Prostate gland (tissue), 2 donors: Measurements from ENCODE around the gene DTNB. TPM values are rescaled to one million over a fixed set of nuclear protein-coding genes. Genes with fewer than 3 reads are reported as not detected.
"Not testable (repeated sequence)": the region's sequence is repeated elsewhere in the genome, so short reads cannot be mapped to it uniquely, and the experiment has no call there.

Source experiments
- DNase-seq: peaks from one replicate; pipeline ENCODE4 v3.0.0-alpha.2; 2019; ENCODE audit warnings: low spot score
- H3K27ac ChIP-seq, 2 donors: fragments of 200-600 bp; sonication (generic); 2 replicates each; pipeline ENCODE4 v1.5.1; 2017 to 2019
- H3K27me3 ChIP-seq: fragments of 200-600 bp; sonication (generic); replicated peaks from 2 replicates; pipeline ENCODE4 v1.5.1; 2019; ENCODE audit not compliant: insufficient read depth
- H3K36me3 ChIP-seq, 2 donors: fragments of 200-600 bp; sonication (generic); 1 replicate in 1 of 2; 2 replicates in 1 of 2; pipeline versions ENCODE4 v1.5.1 to v1.8.1; 2017 to 2019
- H3K4me1 ChIP-seq: fragments of 200-600 bp; sonication (generic); replicated peaks from 2 replicates; pipeline ENCODE4 v1.5.1; 2019
- H3K4me3 ChIP-seq, 2 donors: fragments of 200-600 bp; sonication (generic); 2 replicates each; pipeline ENCODE4 v1.5.1; 2017 to 2019
- H3K9me3 ChIP-seq: fragments of 200-600 bp; sonication (generic); 2 replicates; pipeline ENCODE4 v1.5.1; 2017
- CTCF ChIP-seq, 4 experiments: fragments of 200-600 bp in 2 of 4; fragments of 450-650 bp in 2 of 4; sonication (generic) in 2 of 4; IDR thresholded peaks; 1 replicate in 3 of 4; 2 replicates in 1 of 4; pipeline ENCODE4 v1.5.1; 2016 to 2019; ENCODE audit warnings: antibody characterized with exemption in 4 of 4, mild to moderate bottlenecking in 2 of 4, moderate library complexity in 2 of 4
- POLR2A ChIP-seq: fragments of 450-650 bp; IDR thresholded peaks from one replicate; pipeline ENCODE4 v1.6.1; 2016; ENCODE audit warnings: antibody characterized with exemption, mild to moderate bottlenecking
- POLR2AphosphoS5 ChIP-seq: sonication (generic); formaldehyde crosslinking; IDR thresholded peaks from one replicate; pipeline ENCODE4 v1.6.1; 2017; ENCODE audit warnings: antibody characterized with exemption
- WGBS: methylation state at CpG from one replicate; pipeline ENCODE4 v1.1.5; 2018; 5-methylcytosine and 5-hydroxymethylcytosine counted together
- intact Hi-C: fragments of 100-400 bp; cut with DNase I; formaldehyde crosslinking; loops from one replicate; pipeline ENCODE4 v1.14.2; 2022
- total RNA-seq, 2 donors: library from RNA; depleted of rRNA; stranded (reverse); fragments of >200 nt; gene quantifications; one replicate each; pipeline ENCODE4 v1.1.0, GENCODE V29; 2016

Gene DTNB
- total RNA-seq, 2 donors from 2014 or later: 47.0 to 61.9 TPM

- TF ChIP-seq POLR2A: no peak
- TF ChIP-seq CTCF (IDR thresholded peaks at IDR 0.05): no peak
- no peak for TF ChIP-seq POLR2AphosphoS5
- no peak overlapping the region for H3K4me3 ChIP-seq
- H3K4me1 ChIP-seq: no peaks in the 10 kb centered on the region
- WGBS: 97% methylated on average over 10 of the region's 10 CpGs
- H3K36me3 ChIP-seq: no peaks in the 10 kb centered on the region
- no peaks in the 10 kb centered on the region for H3K9me3 ChIP-seq
- no peak overlapping the region for H3K27ac ChIP-seq
- no peaks in the 10 kb centered on the region for H3K27me3 ChIP-seq
- DNase-seq: no peak
- intact Hi-C loops: no loop called here
Observed at GRCh38 chr2:25541378-25541777, 132.0 kb downstream of the DTNB start.

GRCh38 chr2:25539136-25539535, 134.2 kb downstream of the DTNB start:
- H3K4me3 ChIP-seq: no peak overlapping the region
- intact Hi-C loops: no loop called here
- 73% methylated on average over 3 of the region's 3 CpGs for whole genome bisulfite sequencing
- TF ChIP-seq POLR2A (no peak), POLR2AphosphoS5 (no peak), CTCF (IDR thresholded peaks at IDR 0.05) (no peak)
- H3K27me3 ChIP-seq: no peaks in the 10 kb centered on the region
- no peaks in the 10 kb centered on the region for H3K4me1 ChIP-seq
- no peak for DNase-seq
- H3K36me3 ChIP-seq: no peaks in the 10 kb centered on the region
- H3K27ac ChIP-seq: no peak overlapping the region
- no peaks in the 10 kb centered on the region for H3K9me3 ChIP-seq

- 95% methylated on average over 2 of the region's 2 CpGs for WGBS
- no peaks in the 10 kb centered on the region for H3K9me3 ChIP-seq
- no peaks in the 10 kb centered on the region for H3K4me1 ChIP-seq
- intact Hi-C loops: no loop called here
- no peak overlapping the region for H3K4me3 ChIP-seq
- no peaks in the 10 kb centered on the region for H3K36me3 ChIP-seq
- H3K27ac ChIP-seq: no peak overlapping the region
- TF ChIP-seq POLR2A (no peak), POLR2AphosphoS5 (no peak), CTCF (IDR thresholded peaks at IDR 0.05) (no peak)
- DNase-seq: no peak
- no peaks in the 10 kb centered on the region for H3K27me3 ChIP-seq
Observed at GRCh38 chr2:25537526-25537925, 135.9 kb downstream of the DTNB start.

GRCh38 chr2:25535411-25536289, 137.7 kb downstream of the DTNB start:
- H3K27me3 ChIP-seq, H3K36me3 ChIP-seq, H3K9me3 ChIP-seq, DNase-seq, H3K27ac ChIP-seq, intact Hi-C loops, H3K4me1 ChIP-seq, H3K4me3 ChIP-seq: not testable (repeated sequence)
- 93% methylated on average over 51 of the region's 52 CpGs for WGBS

- H3K27ac ChIP-seq, intact Hi-C loops, H3K9me3 ChIP-seq, H3K27me3 ChIP-seq, H3K4me1 ChIP-seq, DNase-seq, H3K4me3 ChIP-seq, H3K36me3 ChIP-seq: not testable (repeated sequence)
- 98% methylated on average over 22 of the region's 22 CpGs for WGBS
Observed at GRCh38 chr2:25534937-25535336, 138.4 kb downstream of the DTNB start.

- Histone ChIP-seq H3K9me3 (no peaks in the 10 kb centered on the region), H3K36me3 (no peaks in the 10 kb centered on the region), H3K4me3 (no peak overlapping the region), H3K27me3 (no peaks in the 10 kb centered on the region), H3K4me1 (no peaks in the 10 kb centered on the region), H3K27ac (no peak overlapping the region)
- no peak for DNase-seq
- 97% methylated on average over 24 of the region's 26 CpGs for WGBS
- intact Hi-C loops: no loop called here
- TF ChIP-seq CTCF (IDR thresholded peaks at IDR 0.05) (no peak), POLR2AphosphoS5 (no peak), POLR2A (no peak)
Observed at GRCh38 chr2:25534455-25534854, 138.9 kb downstream of the DTNB start.

- H3K27me3 ChIP-seq, H3K9me3 ChIP-seq, intact Hi-C loops: not testable (repeated sequence)
Observed at GRCh38 chr2:25533771-25534170, 139.6 kb downstream of the DTNB start.

More at GRCh38 chr2:25533771-25534170, 139.6 kb downstream of the DTNB start:
- 98% methylated on average over 5 of the region's 5 CpGs for WGBS
- H3K4me3 ChIP-seq, H3K36me3 ChIP-seq, H3K27ac ChIP-seq, DNase-seq, H3K4me1 ChIP-seq: not testable (repeated sequence)
